ENCODE data around the gene NFATC4.

NFATC4 gene

GRCh38 chr14:24334431-24335291, 33.3 kb upstream of the NFATC4 start, which contains the start of gene ADCY4:
Gene ADCY4, minus strand, starts transcription at chr14:24335071. Its CDS starts 419 bp downstream, at chr14:24334652.
- no peak for TF ChIP-seq ZNF26 (tag by site-specific recombination; IDR thresholded peaks at IDR 0.05)
- TF ChIP-seq ELK4 (IDR thresholded peaks at IDR 0.05; ENCODE audit: borderline replicate concordance, low read depth, low read length) = no peak
- no peak for TF ChIP-seq CTCF (tag by site-specific recombination; IDR thresholded peaks at IDR 0.05)
- TF ChIP-seq IKZF3 (tag by site-specific recombination; IDR thresholded peaks at IDR 0.05) = no peak
- TF ChIP-seq GFI1B (tag by site-specific recombination; IDR thresholded peaks at IDR 0.05) = no peak
- TF ChIP-seq SP7 (tag by site-specific recombination; IDR thresholded peaks at IDR 0.05) = no peak
- no peak for TF ChIP-seq ZNF654 (tag by site-specific recombination; IDR thresholded peaks at IDR 0.05; ENCODE audit: low read depth)
- no peak for TF ChIP-seq ZNF19 (tag by site-specific recombination; IDR thresholded peaks at IDR 0.05; ENCODE audit: low read depth)
- TF ChIP-seq ZNF792 (tag by site-specific recombination; IDR thresholded peaks at IDR 0.05) = no peak
- no peak for TF ChIP-seq ZNF521 (tag by site-specific recombination; IDR thresholded peaks at IDR 0.05)
- no peak for TF ChIP-seq ZNF202 (tag by site-specific recombination; IDR thresholded peaks at IDR 0.05; ENCODE audit: borderline replicate concordance)
- CTCF ChIA-PET = interaction anchor here (0.7 to 16.9 kb wide), 16 partner anchors 10 to 107 kb away, joined by 3 to 468 read pairs (median 9); partner anchors contain the start of genes CBLN3, KHNYN and TINF2
- H3K27ac ChIP-seq (ENCODE audit: extremely low read depth, low read depth, low read length) = no peak within 1 kb of the TSS

DNA sequence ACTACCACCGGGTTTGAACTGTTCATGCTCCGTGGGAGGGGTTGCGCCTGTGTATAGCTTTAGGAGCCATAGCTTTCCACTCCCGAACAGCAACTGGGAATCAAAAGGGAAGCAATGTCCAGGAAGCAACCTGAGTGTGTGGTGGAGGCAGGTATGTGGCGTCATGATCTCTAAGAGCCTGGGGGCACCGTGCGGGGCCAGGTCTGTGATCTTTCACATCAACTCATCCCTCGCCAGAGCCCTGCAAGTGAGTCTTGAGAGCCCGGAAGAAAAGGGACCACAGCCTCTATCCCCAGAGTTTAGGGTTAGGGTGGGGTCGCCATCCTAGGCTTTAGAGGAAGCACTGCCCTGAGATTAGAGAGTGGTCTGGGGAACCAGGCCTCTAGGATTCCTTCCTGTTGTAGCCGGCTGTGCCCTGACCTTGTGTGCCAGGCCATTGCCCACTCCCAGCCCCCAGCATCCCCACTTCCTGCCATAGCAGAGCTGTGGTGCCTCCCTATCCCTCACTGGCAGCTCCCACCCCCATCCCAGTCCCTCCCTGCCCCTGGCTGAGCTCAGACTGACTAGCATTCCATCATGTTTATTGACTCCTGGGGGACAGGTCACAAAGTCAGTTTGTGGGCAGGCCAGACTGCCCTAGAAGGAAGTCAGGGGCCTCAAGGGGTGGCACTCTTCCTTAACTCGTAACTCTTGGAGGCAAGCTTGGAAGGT, 32.4 kb upstream of the NFATC4 start:
- ChIA-PET CTCF (interaction anchor here (0.5 to 16.9 kb wide), 11 partner anchors 17 to 817 kb away, joined by 3 to 468 read pairs (median 3); partner anchors contain the start of genes CBLN3 and KHNYN), POLR2A (interaction anchor here (1.5 kb wide), 1 partner anchor 96 kb away, joined by 8 read pairs; no protein-coding TSS in a partner anchor)
- no peak overlapping the region for H3K4me3 ChIP-seq (ENCODE audit: low read depth, low read length)
- H3K36me3 ChIP-seq (ENCODE audit: control insufficient read depth in 2 of 2, insufficient read depth in 1 of 2, low read length in 2 of 2) = no peaks in the 10 kb centered on the region
- TF ChIP-seq HOXC10 (CRISPR knock-in tag; IDR thresholded peaks at IDR 0.05) (no peak), ZNF664 (tag by site-specific recombination; IDR thresholded peaks at IDR 0.05) (no peak), ZNF19 (tag by site-specific recombination; IDR thresholded peaks at IDR 0.05; ENCODE audit: low read depth) (no peak), ZNF707 (tag by site-specific recombination; IDR thresholded peaks at IDR 0.05) (no peak), ZNF555 (tag by site-specific recombination; conservative IDR thresholded peaks at IDR 0.05) (no peak), ZNF350 (tag by site-specific recombination; IDR thresholded peaks at IDR 0.05) (no peak), ZNF426 (tag by site-specific recombination; IDR thresholded peaks at IDR 0.05) (no peak)
- TF ChIP-seq, protein P1, sequence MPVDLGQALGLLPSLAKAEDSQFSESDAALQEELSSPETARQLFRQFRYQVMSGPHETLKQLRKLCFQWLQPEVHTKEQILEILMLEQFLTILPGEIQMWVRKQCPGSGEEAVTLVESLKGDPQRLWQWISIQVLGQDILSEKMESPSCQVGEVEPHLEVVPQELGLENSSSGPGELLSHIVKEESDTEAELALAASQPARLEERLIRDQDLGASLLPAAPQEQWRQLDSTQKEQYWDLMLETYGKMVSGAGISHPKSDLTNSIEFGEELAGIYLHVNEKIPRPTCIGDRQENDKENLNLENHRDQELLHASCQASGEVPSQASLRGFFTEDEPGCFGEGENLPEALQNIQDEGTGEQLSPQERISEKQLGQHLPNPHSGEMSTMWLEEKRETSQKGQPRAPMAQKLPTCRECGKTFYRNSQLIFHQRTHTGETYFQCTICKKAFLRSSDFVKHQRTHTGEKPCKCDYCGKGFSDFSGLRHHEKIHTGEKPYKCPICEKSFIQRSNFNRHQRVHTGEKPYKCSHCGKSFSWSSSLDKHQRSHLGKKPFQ (tag by site-specific recombination; IDR thresholded peaks at IDR 0.05) = no peak
- H3K27ac ChIP-seq (ENCODE audit: extremely low read depth, low read depth, low read length) = no peak overlapping the region
- H3K9me3 ChIP-seq (ENCODE audit: control insufficient read depth, insufficient read depth, low read depth, low read length) = no peaks in the 10 kb centered on the region
- H3K4me1 ChIP-seq (ENCODE audit: control insufficient read depth, insufficient read depth, low read length) = peaks cover 4% of the 10 kb centered on the region; the same call in 1 of the 2 replicates

More at GRCh38 chr14:24334431-24335291, 33.3 kb upstream of the NFATC4 start, which contains the start of gene ADCY4:
- POLR2A ChIA-PET = interaction anchor here (1.8 to 2.7 kb wide), 2 partner anchors 97 to 101 kb away, joined by 10 to 21 read pairs; no protein-coding TSS in a partner anchor
- Histone ChIP-seq H3K4me1 (ENCODE audit: control insufficient read depth, insufficient read depth, low read length) (peaks cover 4% of the 10 kb centered on the region; the same call in 1 of the 2 replicates), H3K36me3 (ENCODE audit: control insufficient read depth in 2 of 2, insufficient read depth in 1 of 2, low read length in 2 of 2) (no peaks in the 10 kb centered on the region), H3K9me3 (ENCODE audit: control insufficient read depth, insufficient read depth, low read depth, low read length) (no peaks in the 10 kb centered on the region), H3K4me3 (ENCODE audit: low read depth, low read length) (no peak within 1 kb of the TSS)

All from HEK293 (cell line).